GM12878 (cell line): Measurements from ENCODE around the gene TFF1. TPM values are rescaled to one million over a fixed set of nuclear protein-coding genes. Genes with fewer than 3 reads are reported as not detected.

Experiments
- ATAC-seq: fragments of 200-7000 bp; cut with Tn5 transposase; 3 replicates; pipeline ENCODE4 v1.9.1; 2020; ENCODE audit warnings: mild to moderate bottlenecking, moderate library complexity
- BruUV-seq: library from RNA; stranded (reverse); fragments of 400-500 nt; replicated peaks from 2 replicates; lab custom pipeline; 2021; lab: Mats Ljungman, UMichigan
- CTCF ChIA-PET: fragments of 300-600 bp; sonication (Branson Sonifier 250); formaldehyde crosslinking; extraction: SDS; loops from one replicate; lab custom pipeline; 2021; ENCODE audit warnings: inconsistent platforms; lab: Yijun Ruan, JAX
- POLR2A ChIA-PET: fragments of 350-600 bp; formaldehyde crosslinking; extraction: SDS; loops from one replicate; lab custom pipeline; 2021; ENCODE audit warnings: inconsistent platforms; lab: Charles Lee
- RAD21 ChIA-PET: fragments of 300-600 bp; sonication (Branson Sonifier 250); formaldehyde crosslinking; loops from one replicate; lab custom pipeline; 2023; ENCODE audit warnings: antibody characterized with exemption; ENCODE audit not compliant: unreplicated experiment; lab: Charles Lee
- SMC1A ChIA-PET: fragments of 300-600 bp; sonication (Branson Sonifier 250); formaldehyde crosslinking; loops from one replicate; lab custom pipeline; 2023; ENCODE audit not compliant: unreplicated experiment, uncharacterized antibody; lab: Charles Lee
- DNase-seq: peaks from one replicate; pipeline ENCODE4 v3.0.0-alpha.2; 2011; ENCODE audit warnings: low read depth, low spot score
- FAIRE-seq: peaks from 3 replicates; lab custom pipeline; 2011; peaks lifted over from hg19 to GRCh38; lab: Jason Lieb, UNC
- H2AFZ ChIP-seq: 2 replicates; pipeline ENCODE4 v1.6.0; 2011; ENCODE audit warnings: low read depth, low read length, control low read depth; ENCODE audit not compliant: control insufficient read depth
- H3K27ac ChIP-seq: 2 replicates; pipeline ENCODE4 v1.5.1; 2011; ENCODE audit warnings: control low read depth; ENCODE audit not compliant: control insufficient read depth, insufficient read depth
- H3K27me3 ChIP-seq, 2 experiments: replicated peaks in 1 of 2; 2 replicates each; pipeline versions ENCODE4 v1.6.0 to v1.6.1; 2011; ENCODE audit warnings: low read length in 1 of 2; ENCODE audit not compliant: control insufficient read depth in 2 of 2, insufficient read depth in 2 of 2
- H3K36me3 ChIP-seq, 2 experiments: 2 replicates each; pipeline ENCODE4 v1.5.1; 2011; ENCODE audit warnings: low read length in 1 of 2; ENCODE audit not compliant: control insufficient read depth in 2 of 2, insufficient read depth in 2 of 2
- H3K4me1 ChIP-seq: 2 replicates; pipeline ENCODE4 v1.6.1; 2011; ENCODE audit warnings: mild to moderate bottlenecking, low read length, moderate library complexity, mixed read lengths; ENCODE audit not compliant: control insufficient read depth, insufficient read depth
- H3K4me2 ChIP-seq: 2 replicates; pipeline ENCODE4 v1.6.0; 2011; ENCODE audit warnings: control low read depth; ENCODE audit not compliant: control insufficient read depth, insufficient read depth
- H3K4me3 ChIP-seq: fragments of 200-600 bp; sonication (generic); 2 replicates; pipeline ENCODE4 v1.5.1; 2016
- H3K79me2 ChIP-seq: 2 replicates; pipeline ENCODE4 v1.6.0; 2011; ENCODE audit warnings: low read length; ENCODE audit not compliant: control insufficient read depth, insufficient read depth
- H3K9ac ChIP-seq: 2 replicates; pipeline ENCODE4 v1.8.0; 2011; ENCODE audit warnings: low read length, control low read depth, mixed read lengths; ENCODE audit not compliant: control insufficient read depth, insufficient read depth
- H3K9me3 ChIP-seq: replicated peaks from 3 replicates; pipeline ENCODE4 v1.5.1; 2011; ENCODE audit warnings: mild to moderate bottlenecking, low read length; ENCODE audit not compliant: control insufficient read depth, insufficient read depth
- H4K20me1 ChIP-seq: 2 replicates; pipeline ENCODE4 v1.6.0; 2011; ENCODE audit not compliant: control insufficient read depth, insufficient read depth
- EGR1 ChIP-seq, 2 experiments: IDR thresholded peaks; 1 replicate in 1 of 2; 2 replicates in 1 of 2; pipeline ENCODE4 v1.6.1; 2011 to 2012; ENCODE audit warnings: low read depth in 2 of 2, low read length in 2 of 2, borderline replicate concordance in 1 of 2, mild to moderate bottlenecking in 1 of 2, moderate library complexity in 1 of 2
- MYB ChIP-seq: fragments of 150-350 bp; IDR thresholded peaks from 2 replicates; pipeline ENCODE4 v1.6.1; 2014; ENCODE audit warnings: mild to moderate bottlenecking, low read depth, low read length, borderline replicate concordance
- NRF1 ChIP-seq: conservative IDR thresholded peaks from 2 replicates; pipeline ENCODE4 v1.6.1; 2011; ENCODE audit warnings: mild to moderate bottlenecking, low read depth, low read length, improper control_type of control experiment
- PRDM15 ChIP-seq: fragments of 450-650 bp; formaldehyde crosslinking; IDR thresholded peaks from 2 replicates; pipeline ENCODE4 v1.4.0; 2020; ENCODE audit warnings: mild to moderate bottlenecking, moderate library complexity
- SUPT20H ChIP-seq: IDR thresholded peaks from 2 replicates; pipeline ENCODE4 v1.6.1; 2011; ENCODE audit warnings: low read depth, mild to moderate bottlenecking, low read length, moderate library complexity, borderline replicate concordance; ENCODE audit not compliant: control insufficient read depth
- ZNF217 ChIP-seq: fragments of 450-650 bp; IDR thresholded peaks from 2 replicates; pipeline ENCODE4 v1.6.1; 2017; ENCODE audit warnings: antibody characterized with exemption, mild to moderate bottlenecking
- WGBS: methylation state at CpG from one replicate; pipeline ENCODE4 v1.1.6; 2016; ENCODE audit warnings: low lambda C conversion rate; ENCODE audit not compliant: insufficient replicate concordance, insufficient coverage; ENCODE audit errors: missing lambda C conversion rate; 5-methylcytosine and 5-hydroxymethylcytosine counted together
- in situ Hi-C: fragments of 300-500 bp; cut with MboI; formaldehyde crosslinking; loops from 9 replicates; pipeline ENCODE4 v1.14.3; 2018; ENCODE audit warnings: mixed read lengths
- intact Hi-C: fragments of 100-400 bp; cut with micrococcal nuclease; formaldehyde crosslinking; loops from one replicate; pipeline ENCODE4 v1.14.2; 2022; ENCODE audit not compliant: unreplicated experiment
- polyA plus RNA-seq, 11 experiments: library from polyadenylated mRNA; depleted of rRNA in 4 of 11; unstranded in 6 of 11; stranded (reverse) in 5 of 11; fragments of >200 nt; fragmentation: Nextera tagmentation in 4 of 11; fragmentation: Illumina TruSeq in 1 of 11; extraction: Ambion mirVana in 4 of 11; extraction: Trizol in 1 of 11; gene quantifications; 1 replicate in 1 of 11; 2 replicates in 10 of 11; pipeline versions ENCODE4 v1.2.1 to v1.2.3, GENCODE V29; 2011 to 2016; ENCODE audit warnings: inconsistent platforms in 2 of 11, missing spikeins in 2 of 11, low read depth in 1 of 11
- total RNA-seq, 4 experiments: library from RNA; depleted of rRNA in 3 of 4; stranded (reverse); fragments of >200 nt in 3 of 4; fragmentation: Illumina TruSeq in 1 of 4; extraction: Trizol in 1 of 4; gene quantifications; 2 replicates each; pipeline versions ENCODE4 v1.2.1 to v1.2.3, GENCODE V29; 2013 to 2021

Gene TFF1
- total and polyA plus RNA-seq, 10 of the 15 experiments (the other 5 are each of a cell fraction or from before 2014, with no cell fraction given): 0.13 TPM; not detected in 9

- no peaks in the 10 kb centered on the region for H3K9me3 ChIP-seq
- H3K79me2 ChIP-seq: no peaks in the 10 kb centered on the region
- DNase-seq (no peak), FAIRE-seq (no peak), ATAC-seq (no peak)
- no peaks in the 10 kb centered on the region for H4K20me1 ChIP-seq
- no peak within 1 kb of the TSS for H3K4me3 ChIP-seq
- SMC1A ChIA-PET: no interaction called here
- H3K27me3 ChIP-seq: no peaks in the 10 kb centered on the region
- no peak within 1 kb of the TSS for H3K4me2 ChIP-seq
- TF ChIP-seq ZNF217: no peak
- TF ChIP-seq MYB: no peak
- TF ChIP-seq SUPT20H: no peak
- H2AFZ ChIP-seq: no peak within 1 kb of the TSS
- H3K27ac ChIP-seq: no peak within 1 kb of the TSS
- POLR2A ChIA-PET: no interaction called here
- H3K4me1 ChIP-seq: peaks cover 3% of the 10 kb centered on the region
- RAD21 ChIA-PET: interaction anchor here (1.0 to 1.8 kb wide), 2 partner anchors 15 to 126 kb away, joined by 3 to 7 read pairs; no protein-coding TSS in a partner anchor
- no peak within 1 kb of the TSS for H3K9ac ChIP-seq
- in situ Hi-C loops (no loop called here), intact Hi-C loops (no loop called here)
- WGBS: 79% methylated on average over 15 of the region's 15 CpGs
- BruUV-seq: no TSS peak
- CTCF ChIA-PET: interaction anchor here (1.1 to 1.5 kb wide), 2 partner anchors 22 to 170 kb away, joined by 3 to 4 read pairs; no protein-coding TSS in a partner anchor
- H3K36me3 ChIP-seq: no peaks in the 10 kb centered on the region
Measured at GRCh38 chr21:42315296-42315891, 50.9 kb downstream of the TFF1 start, which contains the start of gene TFF3. Gene TFF3 (minus strand): TSS chr21:42315409. CDS start chr21:42315374, 35 bp downstream.

- ATAC-seq (no peak), FAIRE-seq (no peak), DNase-seq (no peak)
- Histone ChIP-seq H3K36me3 (no peaks in the 10 kb centered on the region), H2AFZ (no peak overlapping the region), H4K20me1 (no peaks in the 10 kb centered on the region), H3K9ac (no peak overlapping the region), H3K27me3 (no peaks in the 10 kb centered on the region), H3K4me2 (no peak overlapping the region), H3K4me1 (peaks cover 3% of the 10 kb centered on the region), H3K27ac (no peak overlapping the region), H3K9me3 (no peaks in the 10 kb centered on the region), H3K4me3 (no peak overlapping the region), H3K79me2 (no peaks in the 10 kb centered on the region)
- intact Hi-C loops: no loop called here
- WGBS: 28% methylated on average over 6 of the region's 6 CpGs
- SMC1A ChIA-PET: interaction anchor here (1.1 kb wide), 1 partner anchor 109 kb away, joined by 3 read pairs; no protein-coding TSS in a partner anchor
- RAD21 ChIA-PET: interaction anchor here (0.9 to 1.8 kb wide), 3 partner anchors 16 to 126 kb away, joined by 3 to 7 read pairs (median 4); no protein-coding TSS in a partner anchor
- CTCF ChIA-PET: interaction anchor here (0.6 to 1.5 kb wide), 4 partner anchors 22 to 169 kb away, joined by 3 to 4 read pairs (median 3); no protein-coding TSS in a partner anchor
- no TSS peak for BruUV-seq
- POLR2A ChIA-PET: no interaction called here
- in situ Hi-C loops: no loop called here
- TF ChIP-seq NRF1: no peak
- no peak for TF ChIP-seq PRDM15 (CRISPR knock-in tag)
- no peak for TF ChIP-seq EGR1 (IDR thresholded peaks at IDR 0.05; ENCODE audit: borderline replicate concordance in 1 of 2, low read depth in 2 of 2, low read length in 2 of 2)
Measured at GRCh38 chr21:42314616-42315295, 51.6 kb downstream of the TFF1 start.
